ENCODE measurements around the gene HDGFL3.

Gene HDGFL3

GRCh38 chr15:83082730-83083386, 124.8 kb downstream of the HDGFL3 start:
- TF ChIP-seq CTCF (conservative IDR thresholded peaks at IDR 0.05), result no peak
- H3K27ac ChIP-seq, result no peak overlapping the region

GRCh38 chr15:83081256-83082014, 126.2 kb downstream of the HDGFL3 start:
- TF ChIP-seq CTCF (conservative IDR thresholded peaks at IDR 0.05), result no peak
- no peak overlapping the region for H3K27ac ChIP-seq

GRCh38 chr15:83078712-83079111, 128.9 kb downstream of the HDGFL3 start:
- no peak for TF ChIP-seq CTCF (conservative IDR thresholded peaks at IDR 0.05)
- no peak overlapping the region for H3K27ac ChIP-seq

All from VCaP (cell line).